ELR (cell line): ENCODE data around the gene C20orf173.
"Not testable (repeated sequence)": the region's sequence is repeated elsewhere in the genome, so short reads cannot be mapped to it uniquely, and the experiment has no call there.

ENCODE experiments used
- DNase-seq: peaks from one replicate; pipeline ENCODE4 v3.0.0-alpha.2; 2015; ENCODE audit warnings: low read depth

Gene C20orf173, protein sequence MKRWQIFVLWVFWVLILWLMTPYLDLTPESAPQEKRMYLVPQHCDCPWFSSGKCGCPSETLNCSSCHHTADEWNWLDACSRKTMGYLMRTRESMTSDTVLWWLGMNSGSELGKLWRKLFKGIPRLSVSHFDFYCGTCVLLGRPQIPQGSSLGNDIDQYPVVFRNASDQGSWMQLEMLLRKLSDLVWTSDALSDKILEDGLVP

GRCh38 chr20:35529552-35529951 is at the start of gene C20orf173:
TSS of gene C20orf173 (minus strand) at chr20:35529652. CDS start at chr20:35529373, 279 bp downstream.
- DNase-seq: no peak

DNA sequence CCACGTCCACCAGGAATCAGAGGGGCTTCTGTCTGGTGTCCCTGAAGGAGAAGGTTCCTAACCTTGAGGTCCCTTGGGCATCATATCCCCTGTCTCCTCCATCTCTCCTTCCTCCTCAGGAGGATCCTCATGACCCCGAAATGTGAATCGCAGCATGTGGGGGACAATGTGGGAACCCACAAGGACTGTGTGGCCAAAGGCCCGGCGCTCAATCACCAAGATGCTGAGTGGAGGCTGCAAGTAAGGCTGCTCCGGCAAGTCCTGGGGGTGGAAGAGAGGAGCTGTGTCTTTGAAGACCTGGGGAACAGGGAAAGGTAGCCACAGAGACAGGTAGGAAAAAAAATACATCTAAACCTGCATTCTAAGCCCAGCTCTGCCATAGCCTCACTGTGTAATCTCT is 49.7 kb upstream of the C20orf173 start:
- no peak for DNase-seq

DNA sequence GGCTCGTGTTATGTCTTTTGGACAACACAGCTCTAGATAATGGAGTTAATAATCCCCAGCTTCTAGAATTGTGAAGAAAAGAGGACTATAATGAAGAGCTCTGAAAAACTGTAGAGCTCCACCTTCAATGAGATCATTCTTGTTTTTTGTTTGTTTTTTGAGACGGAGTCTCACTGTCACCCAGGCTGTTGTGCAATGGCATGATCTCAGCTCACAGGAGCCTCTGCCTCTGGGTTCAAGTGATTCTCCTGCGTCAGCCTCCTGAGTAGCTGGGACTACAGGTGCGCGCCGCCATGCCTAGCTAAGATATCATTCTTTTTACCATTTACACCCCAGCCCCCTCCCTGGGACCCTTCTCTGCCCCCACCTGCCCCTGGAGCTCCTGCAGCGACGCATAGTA is 49.0 kb upstream of the C20orf173 start:
- DNase-seq: no peak

GRCh38 chr20:35576816-35577215 is 47.4 kb upstream of the C20orf173 start:
- DNase-seq: no peak

DNA sequence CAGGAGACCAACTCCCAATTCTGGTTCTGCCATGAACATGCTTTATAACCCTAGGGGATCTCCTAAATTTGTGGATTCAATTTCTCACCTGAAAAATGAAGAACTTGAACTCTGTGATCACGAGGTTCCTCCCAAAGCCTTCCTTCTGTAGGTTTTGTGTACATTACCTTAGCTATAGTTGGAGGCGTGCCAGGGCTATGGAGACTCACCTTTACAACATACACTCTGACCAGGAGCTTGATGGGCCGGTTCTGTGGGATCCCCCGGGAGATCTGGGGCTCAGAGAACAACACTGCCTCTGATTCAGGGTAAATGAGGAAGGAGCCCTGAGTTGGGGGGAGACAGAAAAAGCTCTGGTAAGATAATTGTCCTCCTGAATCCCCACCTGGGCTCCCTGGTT is 46.5 kb upstream of the C20orf173 start:
- no peak for DNase-seq

DNA sequence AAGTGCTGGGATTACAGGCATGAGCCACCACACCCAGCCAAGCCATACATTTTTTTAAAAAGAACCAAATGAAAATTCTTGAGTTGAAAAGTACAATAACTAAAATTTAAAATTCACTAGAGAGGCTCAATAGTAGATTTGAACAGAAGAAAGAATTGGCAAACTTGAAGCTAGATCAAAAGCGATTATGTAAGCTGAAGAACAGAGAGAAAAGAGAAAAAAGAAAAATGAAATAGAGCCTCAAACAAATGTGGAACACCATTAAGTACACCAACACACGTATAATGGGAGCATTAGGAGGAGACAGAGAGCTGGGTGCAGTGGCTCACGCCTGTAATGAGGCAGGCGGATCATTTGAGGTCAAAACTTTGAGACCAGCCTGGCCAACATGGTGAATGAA is 43.4 kb upstream of the C20orf173 start:
- DNase-seq: no peak

DNA sequence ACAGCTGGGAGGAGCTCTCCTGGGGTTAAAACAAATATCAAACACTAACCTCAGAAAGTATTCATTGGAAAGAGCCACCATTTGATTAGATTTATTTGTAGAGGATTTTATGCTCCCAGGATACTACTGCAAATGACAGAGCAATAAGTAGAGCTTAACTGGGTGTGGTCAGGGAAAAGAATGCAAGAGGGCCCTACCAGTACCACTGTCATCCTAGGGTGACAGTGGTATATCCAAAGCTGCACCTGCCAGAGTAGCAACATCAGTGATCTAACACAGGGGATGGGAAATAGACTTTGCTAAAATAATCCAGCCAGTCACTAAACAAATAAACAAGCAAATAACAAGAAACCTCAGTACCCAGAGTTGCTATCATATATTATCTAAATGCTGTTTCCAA is 42.1 kb upstream of the C20orf173 start:
- no peak for DNase-seq

- DNase-seq: peak; percentile 45
These were observed 39.2 kb upstream of the C20orf173 start for GRCh38 chr20:35568645-35569044.

DNA sequence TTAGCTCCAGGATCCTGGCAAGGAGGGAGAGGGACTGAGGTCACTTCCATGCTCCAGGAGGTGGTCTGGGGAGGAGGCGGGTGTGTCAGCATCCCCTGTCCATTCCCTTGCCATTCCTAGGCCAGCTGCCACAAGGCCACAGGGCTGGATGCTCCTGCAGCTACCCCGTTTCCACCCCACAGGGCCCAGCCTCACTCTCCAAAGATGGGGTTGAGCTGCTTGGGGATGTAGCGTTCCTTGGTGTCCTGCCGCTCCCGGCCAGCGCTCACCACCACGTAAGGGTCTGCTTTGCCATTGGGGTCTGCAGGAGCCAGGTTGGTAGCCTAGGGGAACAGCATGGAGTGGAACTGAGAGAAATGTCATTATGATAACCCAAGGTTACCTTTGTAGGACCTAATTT is 35.5 kb upstream of the C20orf173 start:
- no peak for DNase-seq

GRCh38 chr20:35563834-35564233 is 34.4 kb upstream of the C20orf173 start:
- no peak for DNase-seq

DNA sequence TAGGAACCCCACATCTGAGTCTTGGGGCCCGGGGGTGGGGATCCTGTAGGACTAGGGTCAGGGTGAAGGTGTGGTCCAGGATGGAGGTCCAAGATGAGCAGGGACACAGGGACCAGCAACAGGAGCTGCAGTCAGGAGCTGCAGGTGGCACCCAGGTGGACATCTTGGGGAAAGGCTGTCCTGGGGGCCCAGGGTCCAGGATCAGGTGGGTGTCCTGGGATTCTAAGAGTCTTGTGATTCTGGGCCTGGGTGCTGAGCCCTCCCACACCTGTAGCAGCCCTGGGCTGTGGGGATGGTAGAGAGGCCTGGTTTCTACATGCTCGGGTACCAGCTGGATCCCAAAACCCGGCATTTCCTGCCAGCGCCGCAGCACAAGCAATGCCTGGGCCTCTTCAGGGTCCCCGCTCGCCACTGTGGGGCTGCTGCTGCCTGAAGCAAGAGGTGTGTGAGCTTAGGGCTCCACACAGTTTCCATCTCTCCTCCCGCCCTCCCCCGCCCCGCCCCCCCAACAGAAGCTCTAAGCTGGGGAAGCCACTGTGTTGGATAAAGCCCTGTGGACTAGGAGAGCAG is 33.2 kb upstream of the C20orf173 start:
- no peak for DNase-seq

- DNase-seq: no peak
These were observed 32.2 kb upstream of the C20orf173 start for GRCh38 chr20:35561671-35562070.

GRCh38 chr20:35561268-35561667 is 31.8 kb upstream of the C20orf173 start:
- peak; percentile 83 for DNase-seq

DNA sequence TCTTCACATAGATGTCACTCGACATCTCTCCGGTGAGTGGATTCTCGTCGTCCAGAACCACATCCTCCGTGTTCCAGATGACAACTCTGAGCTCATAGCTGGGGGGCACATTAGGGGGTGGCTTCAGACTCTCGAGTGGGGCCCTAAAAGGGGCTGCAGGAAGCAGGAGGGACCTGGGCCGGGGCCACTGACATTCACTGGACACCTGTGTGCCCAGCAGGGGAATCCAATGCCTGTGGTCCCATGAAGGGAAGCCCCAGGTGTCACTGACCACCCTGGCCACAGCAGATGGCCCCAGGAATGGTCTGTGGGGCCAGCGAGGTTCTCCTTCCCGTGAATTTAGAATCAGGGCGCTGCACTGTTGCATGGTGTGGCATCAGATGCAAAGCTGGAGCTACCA is 31.1 kb upstream of the C20orf173 start:
- DNase-seq: no peak

DNA sequence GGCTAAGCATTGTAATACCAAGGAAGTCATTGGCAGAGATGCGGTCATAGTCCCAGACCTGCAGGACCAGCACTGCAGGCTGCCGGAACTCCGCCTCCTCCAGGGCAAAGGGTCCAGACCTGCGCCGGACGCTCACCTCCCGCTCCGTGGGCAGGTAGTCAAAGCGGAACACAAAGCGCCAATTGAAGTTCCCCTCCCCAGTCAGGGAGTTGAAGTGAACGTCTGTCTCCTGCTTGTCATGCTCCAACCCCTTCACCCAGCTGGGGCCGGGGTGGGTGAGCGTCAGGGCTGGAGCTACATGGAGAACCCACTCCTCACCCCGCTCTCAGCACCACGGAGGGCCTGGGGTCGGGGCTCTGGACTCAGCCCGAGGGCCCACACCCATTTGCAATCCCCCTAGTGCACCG is 30.7 kb upstream of the C20orf173 start:
- no peak for DNase-seq

DNA sequence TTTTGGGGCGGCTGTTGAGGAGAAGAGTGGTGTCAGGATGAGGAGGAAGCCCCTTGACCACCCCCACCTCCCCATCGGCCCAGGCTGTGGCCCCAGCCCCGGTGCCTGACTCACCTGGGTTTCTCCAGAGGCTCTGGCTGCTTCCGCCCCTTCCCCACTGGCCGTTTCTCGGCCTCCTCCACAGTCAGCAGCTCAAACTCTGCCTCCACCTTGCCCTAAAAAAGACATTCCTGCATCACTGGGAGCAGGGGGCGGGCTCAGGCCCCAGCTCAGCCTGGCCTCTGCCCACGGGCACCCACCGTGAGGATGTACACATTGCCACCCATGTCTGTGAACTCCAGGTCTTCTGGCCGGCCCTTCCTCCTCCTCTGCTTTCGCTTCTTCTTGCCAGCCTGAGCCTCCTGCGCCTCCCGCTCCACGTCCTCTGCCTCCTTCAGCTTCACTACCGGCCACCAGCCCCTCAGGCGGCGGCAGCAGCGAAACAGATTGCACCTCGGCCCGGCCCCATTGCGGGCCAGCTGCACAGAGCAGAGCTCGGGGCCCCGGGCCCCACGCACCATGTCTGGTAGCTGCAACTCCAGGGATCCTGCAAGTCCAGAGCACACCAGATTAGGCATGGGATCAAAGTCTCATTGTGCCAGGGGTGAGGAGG is 29.7 kb upstream of the C20orf173 start:
- DNase-seq: no peak

GRCh38 chr20:35558451-35558850 is 29.0 kb upstream of the C20orf173 start:
- DNase-seq: no peak

GRCh38 chr20:35556871-35557270 is 27.4 kb upstream of the C20orf173 start:
- no peak for DNase-seq

DNA sequence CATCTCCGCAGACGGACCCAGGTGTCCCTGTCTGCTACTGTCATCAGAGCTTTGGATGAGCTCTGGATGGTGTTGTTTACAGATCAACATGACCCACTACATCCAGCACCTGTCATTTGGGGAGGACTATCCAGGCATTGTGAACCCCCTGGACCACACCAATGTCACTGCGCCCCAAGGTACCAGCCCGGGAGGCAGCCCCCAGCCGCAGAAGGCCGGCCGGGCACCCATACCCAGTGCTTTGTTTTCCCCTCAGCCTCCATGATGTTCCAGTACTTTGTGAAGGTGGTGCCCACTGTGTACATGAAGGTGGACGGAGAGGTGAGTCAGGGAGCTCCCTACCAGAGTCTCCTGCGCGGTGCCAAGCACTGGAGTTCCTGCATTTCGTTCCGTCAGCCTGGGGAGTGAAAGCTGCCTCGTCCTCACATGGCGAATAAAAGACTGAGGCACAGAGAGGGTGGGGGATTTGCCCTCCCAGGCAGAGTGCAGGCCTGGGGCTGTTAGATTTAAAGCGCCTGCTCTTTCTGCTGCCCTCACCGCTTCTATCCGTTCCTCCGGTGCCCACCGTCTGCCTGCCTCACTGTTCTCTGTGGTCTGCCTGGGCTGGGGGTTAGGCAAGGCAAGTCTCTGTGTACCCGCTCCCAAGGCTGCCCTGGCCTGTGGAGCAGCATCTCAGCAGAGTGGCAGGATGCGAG is 26.6 kb upstream of the C20orf173 start:
- no peak for DNase-seq

DNA sequence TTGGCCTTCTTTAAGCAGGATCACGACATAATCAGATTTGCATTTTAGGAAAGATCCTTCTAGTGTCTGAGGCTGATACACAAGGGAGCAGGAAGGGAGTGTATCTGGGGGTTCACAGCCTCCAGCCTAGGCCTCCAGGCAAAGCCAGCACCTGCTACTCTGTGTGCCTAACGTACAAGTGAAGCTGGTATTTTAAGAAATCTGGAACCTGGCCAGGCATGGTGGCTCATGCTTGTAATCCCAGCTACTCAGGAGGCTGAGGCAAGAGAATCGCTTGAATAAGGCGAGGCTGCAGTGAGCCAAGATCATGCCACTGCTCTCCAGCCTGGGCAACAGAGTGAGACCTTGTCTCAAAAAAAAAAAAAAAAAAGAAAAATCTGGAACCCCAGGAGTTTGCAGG is 26.0 kb upstream of the C20orf173 start:
- not testable (repeated sequence) for DNase-seq

- no peak for DNase-seq
These were observed 23.5 kb upstream of the C20orf173 start for GRCh38 chr20:35552914-35553313.

- DNase-seq: no peak
These were observed 22.1 kb upstream of the C20orf173 start for GRCh38 chr20:35551503-35551902.

DNA sequence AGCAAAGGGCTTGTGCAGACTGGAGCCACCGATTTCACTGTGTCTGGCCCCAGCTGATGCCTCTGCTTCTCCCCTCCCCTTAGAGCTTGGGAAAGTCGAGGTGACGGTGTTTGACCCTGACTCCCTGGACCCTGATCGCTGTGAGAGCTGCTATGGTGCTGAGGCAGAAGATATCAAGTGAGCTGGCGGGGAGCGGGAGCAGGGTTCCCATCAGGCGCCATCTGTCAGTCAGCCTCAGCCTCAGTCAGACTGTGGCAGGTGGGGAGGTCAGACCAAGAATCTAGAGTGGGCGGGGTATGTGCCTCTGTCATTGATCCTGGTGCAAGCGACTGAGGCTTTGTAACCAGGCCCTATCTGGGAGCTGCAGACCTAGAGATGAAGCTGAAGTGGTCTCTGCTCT is 17.9 kb upstream of the C20orf173 start:
- DNase-seq: no peak
